COLO668 (cell line): Measurements from ENCODE around the gene ACY1.

ENCODE experiments used
- DNase-seq: peaks from one replicate; lab custom pipeline; 2025; ENCODE audit not compliant: unreplicated experiment; lab: John Stamatoyannopoulos, UW

The ACY1 gene

GRCh38 chr3:51945926-51946705 is 37.2 kb upstream of the ACY1 start:
- DNase-seq, result no peak

- no peak for DNase-seq
Observed at GRCh38 chr3:51946796-51947195, 36.5 kb upstream of the ACY1 start.

- no peak for DNase-seq
Observed at GRCh38 chr3:51947215-51947900, 36.0 kb upstream of the ACY1 start.

DNA sequence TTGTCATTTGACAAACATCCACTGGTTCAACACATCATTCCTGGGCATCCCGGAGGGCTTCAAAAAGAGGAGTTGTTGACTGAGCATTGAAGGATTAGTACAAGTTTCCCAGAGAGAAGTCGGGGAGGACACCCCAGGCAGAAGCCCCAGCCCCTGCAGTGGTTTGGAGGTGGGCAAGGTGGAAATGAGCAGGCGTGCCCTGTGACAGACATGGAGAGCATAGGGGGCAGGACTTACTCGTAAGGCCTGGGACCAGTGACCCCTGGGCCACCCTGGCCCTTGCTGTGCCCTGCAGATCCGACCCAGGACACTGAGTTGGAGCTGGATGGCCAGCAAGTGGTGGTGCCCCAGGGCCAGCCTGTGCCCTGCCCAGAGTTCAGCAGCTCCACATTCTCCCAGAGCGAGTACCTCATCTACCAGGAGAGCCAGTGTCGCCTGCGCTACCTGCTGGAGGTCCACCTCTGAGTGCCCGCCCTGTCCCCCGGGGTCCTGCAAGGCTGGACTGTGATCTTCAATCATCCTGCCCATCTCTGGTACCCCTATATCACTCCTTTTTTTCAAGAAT is 35.2 kb upstream of the ACY1 start:
- DNase-seq, result no peak

- no peak for DNase-seq
Observed at GRCh38 chr3:51949121-51949520, 34.2 kb upstream of the ACY1 start.

- DNase-seq, result no peak
Observed at GRCh38 chr3:51950899-51951298, 32.4 kb upstream of the ACY1 start.

DNA sequence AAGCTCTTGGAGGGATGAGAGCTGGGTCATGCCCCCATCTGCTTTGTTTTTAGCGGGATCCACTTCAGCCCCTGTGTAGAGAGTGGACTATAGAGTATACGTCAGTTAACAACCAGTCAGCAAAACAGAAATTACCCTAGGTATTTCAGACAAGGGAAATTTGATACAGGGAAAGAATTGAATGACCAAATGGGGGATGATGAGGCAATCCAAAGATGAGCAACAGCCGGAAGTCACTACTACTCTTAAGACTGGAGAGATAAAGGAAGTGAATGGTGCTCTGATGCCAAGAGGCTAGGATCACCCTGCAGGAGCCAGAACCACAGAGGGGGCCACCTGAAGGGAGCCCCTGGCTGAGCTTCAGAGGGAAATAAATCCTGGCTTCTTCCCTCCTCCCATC is 29.9 kb upstream of the ACY1 start:
- DNase-seq, result peak; percentile 8

DNA sequence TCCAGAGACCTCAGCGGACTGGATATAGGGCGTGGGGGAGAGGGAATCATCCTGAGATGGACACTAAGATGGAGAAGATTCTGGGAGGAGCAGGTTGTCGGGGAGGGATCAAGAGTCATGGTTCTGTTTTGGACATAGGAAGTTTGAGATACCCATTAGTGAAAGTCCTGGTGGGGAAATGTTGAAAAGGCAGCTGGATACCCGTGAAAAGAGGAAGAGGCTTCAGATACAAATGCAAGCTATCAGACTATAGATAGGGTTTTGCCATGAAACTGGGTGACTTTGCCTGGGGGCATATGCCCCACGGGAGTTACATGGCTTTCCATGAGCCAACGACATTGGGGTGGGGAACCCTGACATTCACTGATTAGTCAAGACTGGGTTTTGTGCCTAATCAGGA is 29.2 kb upstream of the ACY1 start:
- DNase-seq, result no peak

- no peak for DNase-seq
Observed at GRCh38 chr3:51954713-51955112, 28.6 kb upstream of the ACY1 start.

DNA sequence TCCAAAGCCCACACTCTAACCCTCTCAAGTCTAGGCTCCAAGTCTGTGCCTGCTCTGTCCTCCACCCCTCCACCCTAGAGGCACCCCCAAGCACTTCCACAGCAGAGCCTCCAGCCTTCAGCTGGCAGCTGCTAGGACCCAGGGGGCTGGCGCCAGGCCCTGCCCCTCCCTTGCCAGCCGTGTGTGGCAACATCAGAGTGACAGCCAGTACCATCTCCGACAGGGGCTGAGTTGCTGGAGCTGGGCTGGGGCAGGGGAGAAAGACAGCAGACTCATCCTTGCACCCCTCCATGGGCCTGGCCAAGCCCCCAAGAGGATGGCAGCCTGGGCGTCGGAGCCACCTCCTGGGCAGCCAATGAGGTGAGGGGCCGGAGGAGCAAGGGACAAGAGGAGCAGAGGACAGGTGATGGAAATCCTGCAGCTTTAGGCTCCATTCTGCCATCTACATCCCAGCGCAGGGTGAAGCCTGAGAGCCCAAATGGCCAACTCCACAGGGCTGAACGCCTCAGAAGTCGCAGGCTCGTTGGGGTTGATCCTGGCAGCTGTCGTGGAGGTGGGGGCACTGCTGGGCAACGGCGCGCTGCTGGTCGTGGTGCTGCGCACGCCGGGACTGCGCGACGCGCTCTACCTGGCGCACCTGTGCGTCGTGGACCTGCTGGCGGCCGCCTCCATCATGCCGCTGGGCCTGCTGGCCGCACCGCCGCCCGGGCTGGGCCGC is 28.0 kb upstream of the ACY1 start, which contains the start of gene GPR62:
TSS of gene GPR62 (plus strand) at position 207 of the 718 bp plus-strand sequence. CDS start at position 479, 272 bp downstream.
- no peak for DNase-seq

DNA sequence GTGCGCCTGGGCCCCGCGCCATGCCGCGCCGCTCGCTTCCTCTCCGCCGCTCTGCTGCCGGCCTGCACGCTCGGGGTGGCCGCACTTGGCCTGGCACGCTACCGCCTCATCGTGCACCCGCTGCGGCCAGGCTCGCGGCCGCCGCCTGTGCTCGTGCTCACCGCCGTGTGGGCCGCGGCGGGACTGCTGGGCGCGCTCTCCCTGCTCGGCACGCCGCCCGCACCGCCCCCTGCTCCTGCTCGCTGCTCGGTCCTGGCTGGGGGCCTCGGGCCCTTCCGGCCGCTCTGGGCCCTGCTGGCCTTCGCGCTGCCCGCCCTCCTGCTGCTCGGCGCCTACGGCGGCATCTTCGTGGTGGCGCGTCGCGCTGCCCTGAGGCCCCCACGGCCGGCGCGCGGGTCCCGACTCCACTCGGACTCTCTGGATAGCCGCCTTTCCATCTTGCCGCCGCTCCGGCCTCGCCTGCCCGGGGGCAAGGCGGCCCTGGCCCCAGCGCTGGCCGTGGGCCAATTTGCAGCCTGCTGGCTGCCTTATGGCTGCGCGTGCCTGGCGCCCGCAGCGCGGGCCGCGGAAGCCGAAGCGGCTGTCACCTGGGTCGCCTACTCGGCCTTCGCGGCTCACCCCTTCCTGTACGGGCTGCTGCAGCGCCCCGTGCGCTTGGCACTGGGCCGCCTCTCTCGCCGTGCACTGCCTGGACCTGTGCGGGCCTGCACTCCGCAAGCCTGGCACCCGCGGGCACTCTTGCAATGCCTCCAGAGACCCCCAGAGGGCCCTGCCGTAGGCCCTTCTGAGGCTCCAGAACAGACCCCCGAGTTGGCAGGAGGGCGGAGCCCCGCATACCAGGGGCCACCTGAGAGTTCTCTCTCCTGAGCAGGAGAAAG is 27.2 kb upstream of the ACY1 start:
- no peak for DNase-seq

- DNase-seq, result no peak
Observed at GRCh38 chr3:51957520-51958205, 25.7 kb upstream of the ACY1 start.

GRCh38 chr3:51958603-51959521 is 24.5 kb upstream of the ACY1 start:
- no peak for DNase-seq

- no peak for DNase-seq
Observed at GRCh38 chr3:51959651-51960050, 23.7 kb upstream of the ACY1 start.

DNA sequence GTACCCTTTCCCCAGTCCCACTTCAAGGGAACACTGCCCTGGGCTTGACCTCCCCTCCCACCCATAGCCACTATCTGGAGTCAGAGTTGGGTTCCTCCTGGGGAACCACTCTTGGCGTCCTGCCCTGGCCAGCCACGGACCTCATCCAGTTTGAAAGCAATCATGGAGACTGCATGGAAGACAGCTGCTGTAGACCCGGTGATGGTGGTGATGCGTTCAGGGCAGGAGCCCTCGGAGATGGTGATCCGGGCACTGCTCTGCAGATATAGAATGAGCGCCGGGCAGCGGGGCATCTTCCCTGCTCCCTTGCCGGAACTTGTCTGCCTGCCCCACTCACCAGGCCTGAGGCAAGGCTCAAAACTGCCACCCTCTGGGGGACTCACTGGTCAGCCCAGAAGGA is 22.9 kb upstream of the ACY1 start:
- no peak for DNase-seq

DNA sequence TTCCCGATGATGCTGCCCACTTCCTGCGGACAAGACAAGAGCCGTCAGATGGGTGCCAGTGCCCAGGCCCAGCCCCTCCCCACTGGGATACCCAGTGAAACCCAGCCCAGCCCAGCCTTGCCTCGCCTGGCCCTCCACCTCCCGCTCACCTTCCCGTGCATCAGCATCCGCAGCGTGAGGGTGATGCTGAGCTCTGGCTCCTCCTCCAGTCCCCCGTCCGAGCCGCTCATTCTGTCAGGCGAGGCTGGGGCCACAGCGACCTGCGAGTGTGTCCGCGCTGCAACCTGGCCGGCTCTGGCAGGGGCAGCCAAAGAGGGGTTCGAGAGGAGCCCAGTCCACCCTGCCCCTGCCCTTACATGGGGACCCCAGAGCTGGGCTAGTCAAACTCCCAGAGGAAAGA is 22.3 kb upstream of the ACY1 start:
- DNase-seq, result no peak

DNA sequence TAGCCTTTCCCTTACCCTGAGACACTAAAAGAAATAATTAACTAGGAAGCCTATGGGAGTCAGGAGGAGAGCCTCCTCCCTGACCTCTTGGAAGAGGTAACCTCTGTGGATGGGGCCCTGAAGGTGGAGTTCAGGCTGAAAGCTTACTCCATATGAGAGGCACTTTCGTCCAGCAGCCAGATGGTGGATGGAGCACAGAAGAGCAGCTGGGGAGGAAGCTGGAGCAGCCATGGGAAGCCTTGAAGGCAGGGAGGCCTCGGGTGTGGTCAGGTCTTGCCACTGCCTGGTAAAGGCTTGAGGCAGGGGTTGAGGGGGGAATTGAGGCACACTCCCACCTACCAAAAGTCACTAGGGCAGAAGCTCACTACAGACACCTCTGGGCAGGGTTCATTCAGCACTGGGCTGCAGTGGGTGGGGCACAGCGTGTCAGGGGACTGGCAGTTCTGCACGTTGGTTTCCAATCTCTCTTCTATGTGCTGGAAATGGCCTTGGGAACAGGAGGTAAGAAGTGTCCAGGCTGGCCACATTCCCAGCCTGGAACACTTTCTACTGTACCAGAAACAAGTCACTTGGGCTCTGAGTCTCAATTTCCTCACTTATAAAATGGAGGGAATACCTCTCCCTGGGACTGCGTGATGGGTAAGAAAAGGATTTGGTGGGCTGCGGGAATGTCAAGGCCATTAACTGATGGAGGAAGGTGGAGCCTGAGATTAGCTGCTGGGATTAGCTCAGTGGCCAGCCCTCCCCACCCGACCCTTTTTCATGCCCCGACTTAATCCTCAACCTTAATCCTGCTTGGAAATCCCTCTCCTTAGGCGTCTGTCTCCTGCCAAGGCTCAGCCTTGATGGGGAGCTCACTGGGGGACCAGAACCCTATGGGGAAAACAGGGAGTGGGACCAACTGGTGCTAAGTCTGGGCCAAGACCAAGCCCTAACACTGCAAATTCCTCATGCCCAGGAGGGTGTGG is 21.4 kb upstream of the ACY1 start:
- DNase-seq, result no peak
